Muscle layer of duodenum (tissue), 2 donors: ENCODE data around the gene ETFA.

Experiments
- H3K27ac ChIP-seq: one replicate; pipeline ENCODE4 v1.7.0; 2013; ENCODE audit warnings: mild to moderate bottlenecking, low read length
- H3K27me3 ChIP-seq: one replicate; pipeline ENCODE4 v1.7.0; 2013; ENCODE audit warnings: low read depth, mild to moderate bottlenecking, control low read depth, low read length
- H3K36me3 ChIP-seq, 2 donors: one replicate each; pipeline ENCODE4 v1.7.0; 2013; ENCODE audit warnings: low read length in 2 of 2, control low read depth in 1 of 2, mild to moderate bottlenecking in 1 of 2; ENCODE audit not compliant: insufficient read depth in 2 of 2, control insufficient read depth in 1 of 2
- H3K4me1 ChIP-seq, 2 donors: one replicate each; pipeline ENCODE4 v1.7.0; 2013; ENCODE audit warnings: low read length in 2 of 2, mild to moderate bottlenecking in 2 of 2, control low read depth in 1 of 2, moderate library complexity in 1 of 2; ENCODE audit not compliant: insufficient read depth in 2 of 2, control insufficient read depth in 1 of 2
- H3K4me3 ChIP-seq, 2 donors: one replicate each; pipeline ENCODE4 v1.7.0; 2013; ENCODE audit warnings: low read length in 2 of 2, low read depth in 1 of 2, mild to moderate bottlenecking in 1 of 2
- H3K9me3 ChIP-seq, 2 donors: one replicate each; pipeline ENCODE4 v1.7.0; 2013; ENCODE audit warnings: low read length in 2 of 2, control low read depth in 1 of 2, mild to moderate bottlenecking in 1 of 2; ENCODE audit not compliant: control insufficient read depth in 1 of 2
- donor health status: healthy.

ETFA gene

GRCh38 chr15:76345880-76346668 lies 34.8 kb upstream of the ETFA start:
- Histone ChIP-seq H3K4me3 (peak overlapping the region; percentile 59 to 68), H3K4me1 (peaks cover 0 to 21% of the 10 kb centered on the region in 2 donors), H3K27ac (peak overlapping the region; percentile 0), H3K36me3 (no peaks in the 10 kb centered on the region), H3K27me3 (peaks cover 48% of the 10 kb centered on the region), H3K9me3 (no peaks in the 10 kb centered on the region)

GRCh38 chr15:76345583-76345879 lies 34.3 kb upstream of the ETFA start:
- H3K36me3 ChIP-seq: no peaks in the 10 kb centered on the region
- peaks cover 0 to 26% of the 10 kb centered on the region in 2 donors for H3K4me1 ChIP-seq
- peak overlapping the region; percentile 59 to 68 for H3K4me3 ChIP-seq
- no peaks in the 10 kb centered on the region for H3K9me3 ChIP-seq
- H3K27ac ChIP-seq: peak overlapping the region; percentile 0
- peaks cover 53% of the 10 kb centered on the region for H3K27me3 ChIP-seq

- H3K9me3 ChIP-seq: no peaks in the 10 kb centered on the region
- H3K4me1 ChIP-seq: peaks cover 0 to 31% of the 10 kb centered on the region in 2 donors
- H3K36me3 ChIP-seq: no peaks in the 10 kb centered on the region
- H3K27me3 ChIP-seq: peaks cover 58% of the 10 kb centered on the region
- H3K4me3 ChIP-seq: peak overlapping the region; percentile 59 to 68
- peak overlapping the region; percentile 0 for H3K27ac ChIP-seq
These were observed 33.8 kb upstream of the ETFA start for GRCh38 chr15:76344893-76345582.

- H3K27ac ChIP-seq: peak overlapping the region; percentile 36
- H3K4me3 ChIP-seq: peak overlapping the region in 1 of 2 donors; percentile 15
- H3K4me1 ChIP-seq: peaks cover 0 to 46% of the 10 kb centered on the region in 2 donors
- H3K27me3 ChIP-seq: peaks cover 73% of the 10 kb centered on the region
- H3K36me3 ChIP-seq: no peaks in the 10 kb centered on the region
- no peaks in the 10 kb centered on the region for H3K9me3 ChIP-seq
These were observed 32.2 kb upstream of the ETFA start for GRCh38 chr15:76343313-76343996.

- Histone ChIP-seq H3K27me3 (peaks cover 77% of the 10 kb centered on the region), H3K4me1 (peaks cover 0 to 48% of the 10 kb centered on the region in 2 donors), H3K9me3 (no peaks in the 10 kb centered on the region), H3K27ac (no peak overlapping the region), H3K4me3 (peak overlapping the region in 1 of 2 donors; percentile 47), H3K36me3 (no peaks in the 10 kb centered on the region)
These were observed 31.3 kb upstream of the ETFA start for GRCh38 chr15:76342382-76343201.

GRCh38 chr15:76342058-76342381 lies 30.8 kb upstream of the ETFA start:
- Histone ChIP-seq H3K4me1 (peaks cover 0 to 45% of the 10 kb centered on the region in 2 donors), H3K27me3 (peaks cover 81% of the 10 kb centered on the region), H3K36me3 (no peaks in the 10 kb centered on the region), H3K4me3 (peak overlapping the region in 1 of 2 donors; percentile 69), H3K9me3 (no peaks in the 10 kb centered on the region), H3K27ac (no peak overlapping the region)

- no peaks in the 10 kb centered on the region for H3K9me3 ChIP-seq
- peaks cover 0 to 41% of the 10 kb centered on the region in 2 donors for H3K4me1 ChIP-seq
- H3K36me3 ChIP-seq: no peaks in the 10 kb centered on the region
- H3K27ac ChIP-seq: no peak overlapping the region
- H3K27me3 ChIP-seq: peaks cover 77% of the 10 kb centered on the region
- H3K4me3 ChIP-seq: peak overlapping the region; percentile 19 to 69
These were observed 30.2 kb upstream of the ETFA start for GRCh38 chr15:76341366-76342057.

- H3K27ac ChIP-seq: no peak overlapping the region
- H3K27me3 ChIP-seq: peaks cover 72% of the 10 kb centered on the region
- H3K36me3 ChIP-seq: no peaks in the 10 kb centered on the region
- peaks cover 0 to 42% of the 10 kb centered on the region in 2 donors for H3K4me1 ChIP-seq
- H3K9me3 ChIP-seq: no peaks in the 10 kb centered on the region
- H3K4me3 ChIP-seq: peak overlapping the region; percentile 49 to 69
These were observed 29.6 kb upstream of the ETFA start for GRCh38 chr15:76340803-76341365.

GRCh38 chr15:76340198-76340802 lies 29.0 kb upstream of the ETFA start:
- no peak overlapping the region for H3K27ac ChIP-seq

More at GRCh38 chr15:76340198-76340802, 29.0 kb upstream of the ETFA start:
- Histone ChIP-seq H3K9me3 (no peaks in the 10 kb centered on the region), H3K27me3 (peaks cover 67% of the 10 kb centered on the region), H3K4me1 (peaks cover 0 to 46% of the 10 kb centered on the region in 2 donors), H3K36me3 (no peaks in the 10 kb centered on the region), H3K4me3 (peak overlapping the region; percentile 49 to 69)
